GM19467 (cell line): Measurements from ENCODE around the gene HOXA4.
A peak's percentile ranks its signal among the peaks of the same experiment; 100 is the strongest.

Experiments used
- ATAC-seq: cut with Tn5 transposase; IDR thresholded peaks from one replicate; pipeline ENCODE4 v1.9.1; 2021; ENCODE audit warnings: mild to moderate bottlenecking, moderate library complexity; ENCODE audit not compliant: unreplicated experiment

Gene HOXA4

GRCh38 chr7:27106901-27107240, 23.7 kb downstream of the HOXA4 start:
- ATAC-seq, result no peak

- no peak for ATAC-seq
These were observed 24.2 kb downstream of the HOXA4 start for GRCh38 chr7:27106181-27106900.

GRCh38 chr7:27105301-27106031, 25.1 kb downstream of the HOXA4 start:
- ATAC-seq, result no peak

- no peak for ATAC-seq
These were observed 26.1 kb downstream of the HOXA4 start for GRCh38 chr7:27104341-27105058.

- ATAC-seq, result no peak
These were observed 26.9 kb downstream of the HOXA4 start for GRCh38 chr7:27103489-27104226.

- ATAC-seq, result no peak
These were observed 27.7 kb downstream of the HOXA4 start, which contains the start of gene HOXA2 for GRCh38 chr7:27102581-27103442. HOXA2 (minus strand) TSS chr7:27102683; CDS start chr7:27102500, 183 bp downstream.

GRCh38 chr7:27101957-27102580, 28.5 kb downstream of the HOXA4 start:
- no peak for ATAC-seq

- no peak for ATAC-seq
These were observed 29.2 kb downstream of the HOXA4 start for GRCh38 chr7:27101171-27101956.

- no peak for ATAC-seq
These were observed 29.8 kb downstream of the HOXA4 start for GRCh38 chr7:27100694-27101170.

- ATAC-seq, result no peak
These were observed 30.8 kb downstream of the HOXA4 start for GRCh38 chr7:27099453-27100370.

- no peak for ATAC-seq
These were observed 31.7 kb downstream of the HOXA4 start for GRCh38 chr7:27098578-27099451.

- ATAC-seq, result no peak
These were observed 32.6 kb downstream of the HOXA4 start for GRCh38 chr7:27097686-27098577.

- ATAC-seq, result no peak
These were observed 33.6 kb downstream of the HOXA4 start for GRCh38 chr7:27096768-27097514.

- ATAC-seq, result peak; percentile 88
These were observed 34.4 kb downstream of the HOXA4 start, which contains the start of gene HOXA1 for GRCh38 chr7:27095897-27096767. HOXA1 (minus strand) TSS chr7:27096000; CDS start chr7:27095912, 88 bp downstream.
